Measurements from ENCODE around the gene RANBP10.

Gene RANBP10

GRCh38 chr16:67718668-67719047 lies 87.7 kb downstream of the RANBP10 start:
- TF ChIP-seq, protein P1, sequence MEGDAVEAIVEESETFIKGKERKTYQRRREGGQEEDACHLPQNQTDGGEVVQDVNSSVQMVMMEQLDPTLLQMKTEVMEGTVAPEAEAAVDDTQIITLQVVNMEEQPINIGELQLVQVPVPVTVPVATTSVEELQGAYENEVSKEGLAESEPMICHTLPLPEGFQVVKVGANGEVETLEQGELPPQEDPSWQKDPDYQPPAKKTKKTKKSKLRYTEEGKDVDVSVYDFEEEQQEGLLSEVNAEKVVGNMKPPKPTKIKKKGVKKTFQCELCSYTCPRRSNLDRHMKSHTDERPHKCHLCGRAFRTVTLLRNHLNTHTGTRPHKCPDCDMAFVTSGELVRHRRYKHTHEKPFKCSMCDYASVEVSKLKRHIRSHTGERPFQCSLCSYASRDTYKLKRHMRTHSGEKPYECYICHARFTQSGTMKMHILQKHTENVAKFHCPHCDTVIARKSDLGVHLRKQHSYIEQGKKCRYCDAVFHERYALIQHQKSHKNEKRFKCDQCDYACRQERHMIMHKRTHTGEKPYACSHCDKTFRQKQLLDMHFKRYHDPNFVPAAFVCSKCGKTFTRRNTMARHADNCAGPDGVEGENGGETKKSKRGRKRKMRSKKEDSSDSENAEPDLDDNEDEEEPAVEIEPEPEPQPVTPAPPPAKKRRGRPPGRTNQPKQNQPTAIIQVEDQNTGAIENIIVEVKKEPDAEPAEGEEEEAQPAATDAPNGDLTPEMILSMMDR (IDR thresholded peaks at IDR 0.05; ENCODE audit: low read depth, low read length) = no peak
- peak overlapping the region; percentile 69 to 92 for H3K4me3 ChIP-seq (replicated peaks in 1 of 2; ENCODE audit: low read depth in 2 of 2, low read length in 2 of 2)
- DNase-seq (ENCODE audit: low read depth in 2 of 2) = no peak

DNA sequence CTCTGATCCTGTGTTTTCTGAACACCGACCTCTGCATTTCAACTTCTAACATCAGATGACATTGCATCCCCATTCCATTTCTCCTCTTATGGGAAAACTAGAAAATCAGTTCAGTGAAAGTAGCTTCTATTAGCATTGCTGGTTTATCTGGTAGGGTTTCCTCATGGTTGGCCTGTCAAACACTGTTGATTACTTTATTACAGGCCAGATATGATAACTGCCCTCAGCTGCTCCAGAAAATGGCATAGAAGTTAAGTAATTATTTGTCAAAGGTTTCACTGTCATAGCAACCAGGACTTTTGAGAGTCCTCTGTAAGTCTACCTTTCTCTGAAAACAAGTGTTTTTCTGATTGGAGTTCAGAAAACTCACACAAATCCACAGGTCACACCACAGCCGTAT lies 90.3 kb downstream of the RANBP10 start:
- TF ChIP-seq, protein P1 (IDR thresholded peaks at IDR 0.05; ENCODE audit: low read depth, low read length) = no peak
- no peak for DNase-seq (ENCODE audit: low read depth in 2 of 2)
- H3K4me3 ChIP-seq (replicated peaks in 1 of 2; ENCODE audit: low read depth in 2 of 2, low read length in 2 of 2) = no peak overlapping the region

DNA sequence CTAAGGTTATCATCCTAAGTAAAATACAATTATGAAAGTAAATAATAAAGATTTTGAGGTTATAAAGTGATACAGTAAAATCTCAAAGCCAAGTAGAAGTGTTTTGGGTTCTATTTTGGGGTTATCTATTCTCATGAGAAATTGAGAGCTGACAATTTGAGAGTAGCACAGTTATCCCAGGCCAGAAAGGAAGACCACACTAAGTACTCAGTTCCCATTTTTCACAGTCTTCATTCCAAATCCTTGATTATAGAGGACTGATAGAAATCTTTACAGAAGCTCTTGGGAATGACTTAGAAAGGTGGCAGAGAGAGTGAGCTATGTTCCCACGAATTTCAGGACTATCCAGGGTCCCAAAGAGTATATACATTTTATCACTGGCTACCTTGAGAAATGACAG lies 91.8 kb downstream of the RANBP10 start:
- H3K4me3 ChIP-seq (replicated peaks in 1 of 2; ENCODE audit: low read depth in 2 of 2, low read length in 2 of 2) = no peak overlapping the region
- DNase-seq (ENCODE audit: low read depth in 2 of 2) = no peak
- TF ChIP-seq, protein P1 (IDR thresholded peaks at IDR 0.05; ENCODE audit: low read depth, low read length) = no peak

GRCh38 chr16:67713647-67714273 lies 92.6 kb downstream of the RANBP10 start:
- DNase-seq (ENCODE audit: low read depth in 2 of 2) = no peak
- H3K4me3 ChIP-seq (replicated peaks in 1 of 2; ENCODE audit: low read depth in 2 of 2, low read length in 2 of 2) = no peak overlapping the region
- TF ChIP-seq, protein P1 (IDR thresholded peaks at IDR 0.05; ENCODE audit: low read depth, low read length) = no peak

DNA sequence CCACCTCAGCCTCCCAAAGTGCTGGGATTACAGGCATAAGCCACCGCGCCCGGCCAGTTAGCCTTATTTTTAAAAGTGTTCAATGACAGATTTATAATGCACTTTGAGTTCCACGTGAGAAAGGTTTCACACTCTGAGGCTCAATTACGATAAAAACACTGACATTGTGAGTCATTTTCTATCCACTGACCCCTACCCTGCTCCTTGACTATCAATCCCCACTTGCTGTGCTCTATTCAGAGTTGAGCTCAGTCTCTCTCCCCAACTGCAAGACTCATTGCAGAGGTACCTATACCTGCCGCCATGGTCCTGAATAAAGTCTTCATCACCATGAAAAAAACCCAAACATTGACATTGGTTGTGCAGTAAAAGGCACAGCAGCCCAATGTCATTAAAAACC lies 95.8 kb downstream of the RANBP10 start:
- H3K4me3 ChIP-seq (replicated peaks in 1 of 2; ENCODE audit: low read depth in 2 of 2, low read length in 2 of 2) = no peak overlapping the region
- DNase-seq (ENCODE audit: low read depth in 2 of 2) = no peak
- TF ChIP-seq, protein P1 (IDR thresholded peaks at IDR 0.05; ENCODE audit: low read depth, low read length) = no peak

GRCh38 chr16:67709050-67709449 lies 97.3 kb downstream of the RANBP10 start:
- TF ChIP-seq, protein P1 (IDR thresholded peaks at IDR 0.05; ENCODE audit: low read depth, low read length) = no peak
- no peak overlapping the region for H3K4me3 ChIP-seq (replicated peaks in 1 of 2; ENCODE audit: low read depth in 2 of 2, low read length in 2 of 2)
- no peak for DNase-seq (ENCODE audit: low read depth in 2 of 2)

DNA sequence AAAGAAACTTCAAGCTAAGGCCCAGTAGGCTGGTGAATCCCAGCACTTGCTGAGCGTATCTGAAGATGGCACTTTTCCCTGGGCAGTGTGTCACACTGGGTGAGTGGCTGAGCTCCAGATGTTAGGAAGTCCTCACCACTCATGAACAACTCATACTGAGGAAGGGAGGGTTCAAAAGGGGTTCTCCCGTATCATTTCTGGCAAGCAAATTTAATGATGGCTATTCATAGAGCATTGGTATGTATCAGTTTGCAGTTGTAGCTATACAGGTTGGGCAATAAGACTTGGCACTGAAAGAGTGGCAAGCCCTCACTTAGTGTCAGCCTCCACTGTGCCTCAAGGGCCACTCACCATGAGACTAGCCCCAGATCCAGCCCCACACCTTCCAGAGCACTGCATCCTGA lies 98.0 kb downstream of the RANBP10 start:
- peak in 1 of 2 donors; percentile 25 for DNase-seq (ENCODE audit: low read depth in 2 of 2)
- H3K4me3 ChIP-seq (replicated peaks in 1 of 2; ENCODE audit: low read depth in 2 of 2, low read length in 2 of 2) = no peak overlapping the region
- TF ChIP-seq, protein P1 (IDR thresholded peaks at IDR 0.05; ENCODE audit: low read depth, low read length) = no peak
